Fibroblast of the aortic adventitia (primary cell): ENCODE results near the gene KRTAP19-7. TPM values are rescaled to one million over a fixed set of nuclear protein-coding genes. Genes with fewer than 3 reads are reported as not detected.

Experiments used
- DNase-seq: peaks from one replicate; pipeline ENCODE4 v3.0.0-alpha.2; 2010; ENCODE audit warnings: low read depth
- H3K4me3 ChIP-seq: 2 replicates; pipeline ENCODE4 v1.5.1; 2011; ENCODE audit warnings: low read depth, mild to moderate bottlenecking, control low read depth, low read length, moderate library complexity
- CTCF ChIP-seq: IDR thresholded peaks from 2 replicates; pipeline ENCODE4 v1.5.1; 2011; ENCODE audit warnings: mild to moderate bottlenecking, low read length, control low read depth, inconsistent platforms; ENCODE audit not compliant: insufficient read depth
- small RNA-seq: library from RNA; depleted of rRNA; stranded (forward); fragments of <200 nt; gene quantifications from one replicate; pipeline ENCODE3, GENCODE V24; 2012
- total RNA-seq: library from RNA; depleted of rRNA; stranded (reverse); fragments of >200 nt; gene quantifications from 2 replicates; pipeline ENCODE4 v1.2.3, GENCODE V29; 2012; ENCODE audit warnings: low replicate concordance

The KRTAP19-7 gene
- total RNA-seq, 1 donor, result not detected

DNA sequence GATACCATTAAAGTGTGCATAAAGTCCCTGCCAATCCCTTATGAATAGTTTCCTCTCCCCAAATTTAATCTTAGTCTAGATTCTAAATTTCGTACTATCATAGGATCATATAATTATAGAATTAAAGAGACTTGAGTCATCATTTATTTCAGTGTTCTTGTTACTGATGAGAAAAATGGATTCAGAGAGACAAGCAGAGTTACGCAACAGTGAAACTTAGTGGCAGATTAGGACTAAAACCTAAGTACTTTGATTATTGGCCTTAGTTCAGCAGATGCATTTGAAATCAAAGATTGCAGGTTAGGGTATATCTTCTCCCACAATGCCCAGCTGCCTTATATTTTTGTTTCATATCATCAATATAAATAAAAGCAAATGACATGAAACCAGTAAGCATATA, 843 bp upstream of the KRTAP19-7 start:
- DNase-seq, result no peak
- H3K4me3 ChIP-seq, result no peak overlapping the region
- TF ChIP-seq CTCF, result no peak

DNA sequence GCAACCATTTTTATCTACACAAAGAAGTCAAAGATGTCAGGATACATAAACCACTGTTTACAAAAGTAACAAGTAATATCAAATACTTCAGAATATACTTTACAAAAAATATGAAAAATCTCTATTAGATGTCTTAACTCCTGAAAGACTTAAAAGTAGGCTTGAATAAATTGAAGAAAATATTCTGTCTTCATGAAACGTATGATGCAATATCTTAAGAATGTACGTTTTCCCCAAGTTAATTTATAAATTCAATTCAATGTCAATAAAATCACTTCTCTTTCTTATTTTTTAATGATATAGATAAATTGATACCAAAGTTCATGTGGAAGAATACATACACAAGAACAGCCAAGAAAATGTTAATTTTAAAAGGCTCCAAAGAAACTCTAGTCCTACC, 6.0 kb downstream of the KRTAP19-7 start:
- DNase-seq, result no peak
- TF ChIP-seq CTCF, result no peak
- H3K4me3 ChIP-seq, result no peak overlapping the region

DNA sequence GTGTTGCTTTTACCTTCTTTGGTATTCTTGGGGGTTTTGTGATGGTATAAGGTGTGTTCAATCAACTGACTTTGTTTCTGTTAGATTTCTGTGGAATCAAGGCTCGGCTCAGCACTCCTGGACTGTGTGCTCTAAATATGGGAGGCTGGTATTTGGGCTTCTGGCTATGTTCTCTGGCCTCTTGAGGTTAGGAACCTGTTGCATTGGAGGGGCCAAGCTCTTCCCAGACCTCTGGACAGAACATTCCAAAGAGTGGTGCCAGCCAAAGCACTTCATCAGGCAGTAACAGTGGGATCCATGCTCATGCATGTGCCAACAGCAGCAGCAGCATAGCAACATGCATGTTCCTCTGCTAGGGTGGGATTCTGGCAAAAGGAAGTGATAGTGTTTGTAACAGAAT, 8.3 kb downstream of the KRTAP19-7 start:
- no peak overlapping the region for H3K4me3 ChIP-seq
- no peak for DNase-seq
- no peak for TF ChIP-seq CTCF

GRCh38 chr21:30541764-30542163, 19.4 kb downstream of the KRTAP19-7 start, which contains the start of gene KRTAP19-6:
TSS of gene KRTAP19-6 (minus strand) at chr21:30541864. CDS start at chr21:30541833, 31 bp downstream.
- no peak for TF ChIP-seq CTCF
- H3K4me3 ChIP-seq, result no peak within 1 kb of the TSS
- no peak for DNase-seq

DNA sequence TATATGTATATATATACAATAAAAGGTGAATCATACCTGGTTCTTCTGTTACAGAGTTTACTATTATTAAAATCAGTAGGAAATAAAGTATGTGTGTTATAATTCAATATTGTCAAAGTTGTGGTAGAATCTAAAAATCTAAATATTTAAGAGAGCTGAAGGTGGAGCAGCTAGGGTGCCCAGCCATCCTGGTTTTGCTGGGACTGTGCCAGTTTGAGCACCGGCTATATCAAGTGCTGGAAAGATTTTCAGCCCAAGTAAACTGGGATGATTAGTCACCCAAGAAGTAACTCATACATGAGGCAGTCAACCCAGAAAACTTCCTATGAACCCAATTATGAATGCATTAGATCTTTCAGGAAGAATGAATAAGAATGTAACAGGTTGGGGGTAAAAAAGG, 42.2 kb downstream of the KRTAP19-7 start:
- no peak for DNase-seq
- H3K4me3 ChIP-seq, result no peak overlapping the region
- TF ChIP-seq CTCF, result no peak

DNA sequence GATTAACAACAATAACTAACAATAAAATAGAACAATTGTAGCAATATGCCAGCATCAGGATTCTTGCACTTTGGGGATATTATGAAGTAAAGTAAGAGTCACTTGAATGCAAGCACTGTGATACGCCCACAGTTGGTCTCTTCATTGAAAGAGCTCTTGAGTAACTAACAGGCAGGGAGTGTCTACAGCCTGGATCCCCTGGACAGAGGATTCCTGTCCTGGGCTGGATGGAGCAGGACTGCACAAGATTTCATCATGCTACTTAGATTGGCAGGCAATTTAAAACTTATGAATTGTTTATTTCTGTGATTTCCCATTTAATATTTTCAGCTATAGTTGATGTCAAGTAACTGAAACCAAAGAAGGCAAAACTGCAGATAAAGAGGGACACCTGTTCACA, 45.4 kb downstream of the KRTAP19-7 start:
- DNase-seq, result no peak
- H3K4me3 ChIP-seq, result no peak overlapping the region
- TF ChIP-seq CTCF, result no peak

Small RNA genes lying within 50 kb of the gene (small RNA-seq; reads per million reads assigned to genes)
- gene AP000567.1 (not detected), gene KRTAP19-10P (not detected), gene KRTAP19-11P (not detected), gene KRTAP22-1 (not detected), gene KRTAP22-2 (not detected)

Other genes starting within 250 kb of the KRTAP19-7 start
- gene KRTAP26-1, start 241.0 kb downstream of the KRTAP19-7 start, total RNA-seq, result not detected in 2 replicates
- not detected in 2 replicates for gene KRTAP27-1, start 223.6 kb downstream of the KRTAP19-7 start, total RNA-seq
- not detected in 2 replicates for gene KRTAP23-1, start 212.7 kb downstream of the KRTAP19-7 start, total RNA-seq
- gene KRTAP13-2, start 189.0 kb downstream of the KRTAP19-7 start, total RNA-seq, result not detected in 2 replicates
- not detected in 2 replicates for gene KRTAP13-1, start 165.3 kb downstream of the KRTAP19-7 start, total RNA-seq
- not detected in 2 replicates for gene KRTAP13-3, start 135.4 kb downstream of the KRTAP19-7 start, total RNA-seq
- not detected in 2 replicates for gene KRTAP13-4, start 131.1 kb downstream of the KRTAP19-7 start, total RNA-seq
- gene KRTAP15-1, start 121.0 kb downstream of the KRTAP19-7 start, total RNA-seq, result not detected in 2 replicates
- not detected in 2 replicates for gene KRTAP19-1, start 80.9 kb downstream of the KRTAP19-7 start, total RNA-seq
- not detected in 2 replicates for gene KRTAP19-2, start 73.9 kb downstream of the KRTAP19-7 start, total RNA-seq
- gene KRTAP19-3, start 69.3 kb downstream of the KRTAP19-7 start, total RNA-seq, result not detected in 2 replicates
- not detected in 2 replicates for gene KRTAP19-4, start 64.1 kb downstream of the KRTAP19-7 start, total RNA-seq
- not detected in 2 replicates for gene KRTAP19-5, start 59.2 kb downstream of the KRTAP19-7 start, total RNA-seq
- not detected in 2 replicates for gene KRTAP19-6, start 19.4 kb downstream of the KRTAP19-7 start, total RNA-seq
- gene KRTAP22-2, start 29.1 kb upstream of the KRTAP19-7 start, total RNA-seq, result not detected in 2 replicates
- not detected in 2 replicates for gene KRTAP6-3, start 31.1 kb upstream of the KRTAP19-7 start, total RNA-seq
- not detected in 2 replicates for gene KRTAP6-2, start 37.6 kb upstream of the KRTAP19-7 start, total RNA-seq
- gene KRTAP22-1, start 39.8 kb upstream of the KRTAP19-7 start, total RNA-seq, result not detected in 2 replicates
- not detected in 2 replicates for gene KRTAP6-1, start 52.6 kb upstream of the KRTAP19-7 start, total RNA-seq
- not detected in 2 replicates for gene KRTAP20-1, start 55.1 kb upstream of the KRTAP19-7 start, total RNA-seq
- gene KRTAP20-4, start 59.3 kb upstream of the KRTAP19-7 start, total RNA-seq, result not detected in 2 replicates
- gene KRTAP20-2, start 73.9 kb upstream of the KRTAP19-7 start, total RNA-seq, result not detected in 2 replicates
- not detected in 2 replicates for gene KRTAP20-3, start 81.5 kb upstream of the KRTAP19-7 start, total RNA-seq
- gene KRTAP21-3, start 157.5 kb upstream of the KRTAP19-7 start, total RNA-seq, result not detected in 2 replicates
- not detected in 2 replicates for gene KRTAP21-2, start 185.9 kb upstream of the KRTAP19-7 start, total RNA-seq
- not detected in 2 replicates for gene KRTAP21-1, start 194.1 kb upstream of the KRTAP19-7 start, total RNA-seq